Neutrophil (primary cell): ENCODE data around the gene ABR.
"Not testable (repeated sequence)": the region's sequence is repeated elsewhere in the genome, so short reads cannot be mapped to it uniquely, and the experiment has no call there.

ENCODE experiments used
- H3K27ac ChIP-seq: fragments of 200-600 bp; sonication (generic); 2 replicates; pipeline ENCODE4 v1.5.1; 2016; ENCODE audit warnings: mild to moderate bottlenecking, moderate library complexity
- H3K27me3 ChIP-seq: fragments of 200-600 bp; sonication (generic); 2 replicates; pipeline ENCODE4 v1.6.0; 2016; ENCODE audit warnings: mild to moderate bottlenecking
- H3K36me3 ChIP-seq: fragments of 200-600 bp; sonication (generic); 2 replicates; pipeline ENCODE4 v1.5.1; 2017
- H3K4me1 ChIP-seq, 2 experiments: fragments of 200-600 bp in 1 of 2; sonication (generic) in 1 of 2; 1 replicate in 1 of 2; 2 replicates in 1 of 2; pipeline versions ENCODE4 v1.5.1 to v1.6.1; 2013 to 2016; ENCODE audit warnings: low read depth in 1 of 2, low read length in 1 of 2, mild to moderate bottlenecking in 1 of 2, moderate library complexity in 1 of 2; ENCODE audit not compliant: control insufficient read depth in 1 of 2, insufficient read depth in 1 of 2
- H3K4me3 ChIP-seq, 2 experiments: fragments of 200-600 bp in 1 of 2; sonication (generic) in 1 of 2; 1 replicate in 1 of 2; 2 replicates in 1 of 2; pipeline ENCODE4 v1.5.1; 2013 to 2016; ENCODE audit warnings: low read depth in 1 of 2, low read length in 1 of 2, mild to moderate bottlenecking in 1 of 2, moderate library complexity in 1 of 2
- H3K9me3 ChIP-seq: fragments of 200-600 bp; sonication (generic); 2 replicates; pipeline ENCODE4 v1.5.1; 2016
- TF ChIP-seq, protein P1 (sequence below): fragments of 200-600 bp; sonication (generic); IDR thresholded peaks from 2 replicates; pipeline ENCODE4 v1.5.1; 2016; ENCODE audit warnings: antibody characterized with exemption

The ABR gene

DNA sequence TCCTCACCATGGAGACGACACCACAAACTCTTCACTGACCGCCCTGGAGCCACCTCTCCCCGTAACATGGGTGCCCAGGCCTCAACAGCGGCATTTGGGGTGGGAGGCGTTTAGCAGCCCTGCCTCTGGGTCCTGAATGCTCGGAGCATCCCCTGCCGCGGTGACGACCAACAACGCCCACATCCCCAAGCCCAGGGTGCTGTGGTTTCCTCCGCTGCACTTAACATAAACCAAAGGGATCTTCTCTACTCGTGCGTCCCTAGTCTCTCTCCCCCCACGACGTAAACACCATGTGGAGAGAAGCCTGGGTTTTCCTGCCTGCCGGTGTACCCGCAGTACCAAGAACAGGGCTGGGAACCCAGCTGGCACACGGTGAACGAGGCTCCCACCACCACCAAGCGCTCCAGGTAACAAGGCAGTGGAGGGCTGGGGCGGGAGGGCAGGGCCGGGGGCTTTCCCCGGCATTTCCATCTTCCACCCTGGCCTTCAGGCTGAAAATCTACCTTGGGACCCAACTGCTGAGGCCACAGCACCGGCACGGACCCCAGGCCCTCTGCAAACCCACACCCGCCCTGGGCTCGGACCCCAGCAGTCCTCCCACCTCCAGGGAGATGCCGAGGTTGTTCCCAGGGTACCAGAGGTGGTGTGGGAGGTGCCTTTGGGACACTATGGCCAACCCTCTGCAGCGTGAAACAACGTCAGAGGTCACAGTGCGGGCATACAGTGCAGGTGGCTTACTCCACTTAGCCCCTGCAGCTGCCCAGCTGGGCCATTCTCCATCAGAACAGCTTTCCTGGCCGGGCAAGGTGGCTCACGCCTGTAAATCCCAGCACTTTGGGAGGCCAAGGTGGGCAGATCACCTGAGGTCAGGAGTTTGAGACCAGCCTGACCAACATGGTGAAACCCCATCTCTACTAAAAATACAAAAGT is 128.5 kb downstream of the ABR start:
- Histone ChIP-seq H3K4me1 (no peaks in the 10 kb centered on the region), H3K36me3 (peaks cover 81% of the 10 kb centered on the region), H3K9me3 (no peaks in the 10 kb centered on the region), H3K27ac (no peak overlapping the region), H3K4me3 (no peak overlapping the region), H3K27me3 (no peaks in the 10 kb centered on the region)
- TF ChIP-seq, protein P1, sequence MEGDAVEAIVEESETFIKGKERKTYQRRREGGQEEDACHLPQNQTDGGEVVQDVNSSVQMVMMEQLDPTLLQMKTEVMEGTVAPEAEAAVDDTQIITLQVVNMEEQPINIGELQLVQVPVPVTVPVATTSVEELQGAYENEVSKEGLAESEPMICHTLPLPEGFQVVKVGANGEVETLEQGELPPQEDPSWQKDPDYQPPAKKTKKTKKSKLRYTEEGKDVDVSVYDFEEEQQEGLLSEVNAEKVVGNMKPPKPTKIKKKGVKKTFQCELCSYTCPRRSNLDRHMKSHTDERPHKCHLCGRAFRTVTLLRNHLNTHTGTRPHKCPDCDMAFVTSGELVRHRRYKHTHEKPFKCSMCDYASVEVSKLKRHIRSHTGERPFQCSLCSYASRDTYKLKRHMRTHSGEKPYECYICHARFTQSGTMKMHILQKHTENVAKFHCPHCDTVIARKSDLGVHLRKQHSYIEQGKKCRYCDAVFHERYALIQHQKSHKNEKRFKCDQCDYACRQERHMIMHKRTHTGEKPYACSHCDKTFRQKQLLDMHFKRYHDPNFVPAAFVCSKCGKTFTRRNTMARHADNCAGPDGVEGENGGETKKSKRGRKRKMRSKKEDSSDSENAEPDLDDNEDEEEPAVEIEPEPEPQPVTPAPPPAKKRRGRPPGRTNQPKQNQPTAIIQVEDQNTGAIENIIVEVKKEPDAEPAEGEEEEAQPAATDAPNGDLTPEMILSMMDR: no peak

DNA sequence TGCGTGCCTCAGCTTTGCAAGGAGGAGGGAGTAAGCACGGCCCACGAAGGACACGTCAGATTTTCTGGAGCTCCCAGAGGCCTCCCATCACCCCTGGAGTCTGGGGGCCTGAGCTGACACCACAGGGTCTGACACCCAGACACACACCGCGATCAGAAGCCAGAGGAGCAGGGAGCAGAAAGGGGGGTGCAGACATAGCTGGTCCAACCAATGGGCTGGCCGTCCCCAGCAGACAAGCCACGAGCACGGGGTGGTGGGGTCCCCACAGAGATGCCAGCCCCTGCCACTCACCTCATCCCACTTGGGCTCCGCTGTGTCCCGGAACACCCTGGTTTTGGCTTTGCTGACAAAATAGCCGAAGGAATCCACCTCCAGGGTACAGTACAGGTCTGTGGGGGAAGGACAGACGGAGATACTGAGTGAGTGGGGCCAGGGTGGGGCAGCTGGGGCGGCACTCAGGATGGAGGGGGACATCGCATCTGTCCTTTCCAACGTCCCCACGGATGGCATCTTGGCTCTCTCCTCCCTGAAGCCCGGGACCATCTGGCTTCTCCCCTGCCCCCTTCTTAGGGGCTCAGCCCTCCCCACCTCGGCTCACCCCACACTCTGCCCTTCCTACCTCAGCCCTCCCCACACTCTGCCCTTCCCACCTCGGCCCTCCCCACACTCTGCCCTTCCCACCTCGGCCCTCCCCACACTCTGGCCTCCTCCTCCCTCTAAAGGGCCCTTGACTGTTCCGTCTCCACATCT is 129.4 kb downstream of the ABR start:
- Histone ChIP-seq H3K4me3 (no peak overlapping the region), H3K9me3 (no peaks in the 10 kb centered on the region), H3K36me3 (peaks cover 76% of the 10 kb centered on the region), H3K4me1 (no peaks in the 10 kb centered on the region), H3K27ac (no peak overlapping the region), H3K27me3 (no peaks in the 10 kb centered on the region)
- TF ChIP-seq, protein P1: no peak

DNA sequence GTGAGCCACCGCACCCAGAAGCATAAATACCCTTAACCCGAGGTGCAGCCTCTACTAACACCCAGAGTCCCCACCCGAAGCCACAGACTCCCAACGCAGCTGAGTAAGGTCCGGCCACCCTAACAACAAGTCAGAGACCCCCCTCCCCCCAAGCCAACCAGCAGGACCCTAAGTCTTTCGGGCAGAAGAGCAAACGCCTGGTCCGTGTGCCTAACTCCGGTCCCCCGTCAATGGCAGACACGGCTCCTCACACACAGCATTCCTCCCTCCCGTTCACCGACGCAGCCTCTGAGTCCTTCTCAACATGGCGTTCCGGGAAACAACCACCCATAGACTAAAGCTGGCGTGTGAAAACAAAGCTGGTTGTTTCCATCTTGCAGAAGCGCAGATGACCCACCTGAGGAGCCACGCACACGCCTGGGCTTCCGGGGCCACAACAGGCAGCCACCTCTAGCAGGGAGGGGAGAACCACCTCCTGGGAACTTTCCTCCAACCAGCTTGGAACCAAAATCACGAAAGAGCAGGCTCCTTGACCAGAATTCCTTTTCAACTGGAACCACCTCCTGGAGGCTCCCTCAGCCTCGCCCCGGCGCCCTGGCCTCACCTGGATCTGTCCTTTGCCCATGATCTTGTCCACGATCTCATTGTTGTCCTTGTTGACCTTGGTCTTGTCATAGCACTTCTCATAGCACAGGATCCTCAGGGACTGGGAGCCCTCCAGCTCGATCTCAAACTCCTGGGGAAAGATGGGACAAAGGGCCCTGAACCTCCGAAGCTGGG is 130.1 kb downstream of the ABR start:
- H3K36me3 ChIP-seq: peaks cover 76% of the 10 kb centered on the region
- no peaks in the 10 kb centered on the region for H3K27me3 ChIP-seq
- H3K4me1 ChIP-seq: no peaks in the 10 kb centered on the region
- H3K4me3 ChIP-seq: no peak overlapping the region
- TF ChIP-seq, protein P1: no peak
- H3K27ac ChIP-seq: no peak overlapping the region
- H3K9me3 ChIP-seq: no peaks in the 10 kb centered on the region

DNA sequence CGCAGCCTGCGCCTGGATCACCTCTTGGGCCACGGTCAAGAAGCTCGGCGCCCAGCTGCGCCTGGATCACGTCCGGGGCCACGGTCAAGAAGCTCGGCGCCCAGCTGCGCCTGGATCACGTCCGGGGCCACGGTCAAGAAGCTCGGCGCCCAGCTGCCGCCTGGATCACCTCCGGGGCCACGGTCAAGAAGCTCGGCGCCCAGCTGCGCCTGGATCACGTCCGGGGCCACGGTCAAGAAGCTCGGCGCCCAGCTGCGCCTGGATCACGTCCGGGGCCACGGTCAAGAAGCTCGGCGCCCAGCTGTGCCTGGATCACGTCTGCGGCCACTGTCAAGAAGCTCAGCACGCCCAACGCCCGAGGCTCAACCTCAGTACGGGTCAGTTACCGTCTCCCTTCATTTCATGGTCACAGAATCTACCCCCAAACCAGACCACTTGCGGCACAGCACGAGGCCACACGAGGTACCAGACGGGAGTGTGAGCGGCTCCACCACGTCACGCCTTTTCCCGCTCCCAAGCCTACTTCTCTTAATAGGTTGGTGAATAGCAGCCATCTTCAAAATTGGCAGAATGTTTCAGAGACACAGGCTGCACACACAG is 131.2 kb downstream of the ABR start:
- not testable (repeated sequence) for H3K4me1 ChIP-seq, H3K9me3 ChIP-seq, H3K27ac ChIP-seq, H3K4me3 ChIP-seq, H3K27me3 ChIP-seq
- peaks cover 77% of the 10 kb centered on the region for H3K36me3 ChIP-seq

DNA sequence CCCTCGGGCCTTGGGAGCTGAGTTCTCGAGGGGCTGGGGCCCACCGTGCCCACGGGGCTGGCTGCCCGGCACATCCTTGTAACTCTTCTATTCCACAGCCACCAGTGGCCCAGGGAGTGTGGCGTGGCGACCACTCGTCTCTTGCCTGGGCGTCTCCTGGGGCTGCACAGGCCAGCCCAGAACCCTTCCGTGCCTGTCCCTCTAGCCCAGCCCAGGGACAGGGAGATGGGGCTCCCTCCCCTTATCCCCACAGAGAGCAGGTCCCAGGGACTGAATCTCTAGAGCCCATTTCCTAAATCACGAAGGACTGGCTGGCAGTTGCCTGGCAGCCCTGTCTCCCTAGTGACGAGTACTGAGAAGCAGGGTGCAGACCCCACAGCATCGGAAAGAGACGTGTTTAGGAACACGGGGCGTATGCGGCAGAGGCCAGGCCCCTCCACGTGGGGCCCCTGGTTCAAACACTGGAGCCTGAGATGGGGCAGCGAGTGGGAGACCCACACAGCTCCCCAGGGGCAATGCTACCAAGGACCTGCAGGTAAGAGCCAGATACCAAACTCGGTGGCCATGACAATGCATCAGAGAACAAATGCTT is 131.8 kb downstream of the ABR start:
- no peak overlapping the region for H3K4me3 ChIP-seq
- TF ChIP-seq, protein P1: no peak
- H3K36me3 ChIP-seq: peaks cover 77% of the 10 kb centered on the region

More for the DNA sequence above, 131.8 kb downstream of the ABR start:
- Histone ChIP-seq H3K27me3 (no peaks in the 10 kb centered on the region), H3K9me3 (no peaks in the 10 kb centered on the region), H3K27ac (no peak overlapping the region), H3K4me1 (no peaks in the 10 kb centered on the region)
